Gastroesophageal sphincter (tissue), 3 donors: Measurements from ENCODE around the gene ABO.

ENCODE experiments used
- CTCF ChIP-seq, 4 experiments: fragments of 200-600 bp in 2 of 4; fragments of 450-650 bp in 2 of 4; sonication (generic) in 1 of 4; IDR thresholded peaks; one replicate each; pipeline ENCODE4 v1.5.1; 2017 to 2019; ENCODE audit warnings: antibody characterized with exemption in 4 of 4, mild to moderate bottlenecking in 2 of 4, moderate library complexity in 2 of 4
- EP300 ChIP-seq: sonication (generic); formaldehyde crosslinking; IDR thresholded peaks from one replicate; pipeline ENCODE4 v1.6.1; 2017; ENCODE audit warnings: antibody characterized with exemption, mild to moderate bottlenecking
- POLR2A ChIP-seq, 2 donors: fragments of 450-650 bp; IDR thresholded peaks; one replicate each; pipeline ENCODE4 v1.6.1; 2017; ENCODE audit warnings: antibody characterized with exemption in 2 of 2, mild to moderate bottlenecking in 2 of 2, moderate library complexity in 1 of 2

- TF ChIP-seq CTCF (IDR thresholded peaks at IDR 0.05), result no peak
- no peak for TF ChIP-seq POLR2A (IDR thresholded peaks at IDR 0.05)
- TF ChIP-seq EP300, result no peak
These were observed 13.8 kb downstream of the ABO start for GRCh38 chr9:133261103-133261752.
